ENCODE measurements around the gene SBF2.

DNA sequence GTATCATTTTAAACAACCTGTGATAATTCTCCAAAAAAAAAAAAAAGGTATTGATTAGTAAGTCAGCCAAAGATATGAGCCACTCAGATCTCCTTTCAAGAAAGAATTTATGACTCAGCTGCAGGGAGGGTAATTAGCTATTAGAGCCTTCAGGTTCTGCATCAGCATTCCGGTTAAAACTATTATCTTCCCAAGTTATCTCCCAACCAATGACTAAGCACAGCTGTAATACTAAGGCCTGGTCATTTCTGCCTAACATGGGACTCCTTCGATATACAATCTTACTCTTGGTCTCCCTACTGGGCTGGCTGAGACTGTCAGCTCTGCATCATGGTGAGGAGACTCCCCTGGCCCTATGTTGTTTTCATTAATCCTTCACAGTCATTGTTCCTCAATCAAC is 60.4 kb downstream of the SBF2 start:
- TF ChIP-seq, protein P1, sequence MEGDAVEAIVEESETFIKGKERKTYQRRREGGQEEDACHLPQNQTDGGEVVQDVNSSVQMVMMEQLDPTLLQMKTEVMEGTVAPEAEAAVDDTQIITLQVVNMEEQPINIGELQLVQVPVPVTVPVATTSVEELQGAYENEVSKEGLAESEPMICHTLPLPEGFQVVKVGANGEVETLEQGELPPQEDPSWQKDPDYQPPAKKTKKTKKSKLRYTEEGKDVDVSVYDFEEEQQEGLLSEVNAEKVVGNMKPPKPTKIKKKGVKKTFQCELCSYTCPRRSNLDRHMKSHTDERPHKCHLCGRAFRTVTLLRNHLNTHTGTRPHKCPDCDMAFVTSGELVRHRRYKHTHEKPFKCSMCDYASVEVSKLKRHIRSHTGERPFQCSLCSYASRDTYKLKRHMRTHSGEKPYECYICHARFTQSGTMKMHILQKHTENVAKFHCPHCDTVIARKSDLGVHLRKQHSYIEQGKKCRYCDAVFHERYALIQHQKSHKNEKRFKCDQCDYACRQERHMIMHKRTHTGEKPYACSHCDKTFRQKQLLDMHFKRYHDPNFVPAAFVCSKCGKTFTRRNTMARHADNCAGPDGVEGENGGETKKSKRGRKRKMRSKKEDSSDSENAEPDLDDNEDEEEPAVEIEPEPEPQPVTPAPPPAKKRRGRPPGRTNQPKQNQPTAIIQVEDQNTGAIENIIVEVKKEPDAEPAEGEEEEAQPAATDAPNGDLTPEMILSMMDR (IDR thresholded peaks at IDR 0.05; ENCODE audit: extremely low read depth in 1 of 2, insufficient read depth in 1 of 2, low read depth in 1 of 2, low read length in 2 of 2), result no peak
- TF ChIP-seq POLR2A (IDR thresholded peaks at IDR 0.05; ENCODE audit: low read depth, low read length), result no peak
